Adipose tissue (tissue), 3 donors: ENCODE data around the gene CTBP2. TPM values are rescaled to one million over a fixed set of nuclear protein-coding genes. Genes with fewer than 3 reads are reported as not detected.
"Not testable (repeated sequence)": the region's sequence is repeated elsewhere in the genome, so short reads cannot be mapped to it uniquely, and the experiment has no call there.

ENCODE experiments used
- H3K27ac ChIP-seq: one replicate; pipeline ENCODE4 v1.5.1; 2013; ENCODE audit warnings: low read depth, low read length
- WGBS, 3 donors: extraction: QIAGEN DNeasy Blood & Tissue Kit; methylation state at CpG; one replicate each; pipeline ENCODE4 v1.1.7; 2013; 5-methylcytosine and 5-hydroxymethylcytosine counted together
- polyA plus RNA-seq, 3 donors: library from polyadenylated mRNA; stranded (reverse); fragments of 200-250 nt; gene quantifications; one replicate each; pipeline ENCODE4 v1.2.3, GENCODE V29; 2013
- donor health status: healthy with polysubstance abuse.
- donor health status: Bipolar disorder and iron deficiency.
- donor health status: healthy.

The CTBP2 gene
- polyA plus RNA-seq, 3 donors, result 18.9 to 29.8 (median 29.5) TPM

DNA sequence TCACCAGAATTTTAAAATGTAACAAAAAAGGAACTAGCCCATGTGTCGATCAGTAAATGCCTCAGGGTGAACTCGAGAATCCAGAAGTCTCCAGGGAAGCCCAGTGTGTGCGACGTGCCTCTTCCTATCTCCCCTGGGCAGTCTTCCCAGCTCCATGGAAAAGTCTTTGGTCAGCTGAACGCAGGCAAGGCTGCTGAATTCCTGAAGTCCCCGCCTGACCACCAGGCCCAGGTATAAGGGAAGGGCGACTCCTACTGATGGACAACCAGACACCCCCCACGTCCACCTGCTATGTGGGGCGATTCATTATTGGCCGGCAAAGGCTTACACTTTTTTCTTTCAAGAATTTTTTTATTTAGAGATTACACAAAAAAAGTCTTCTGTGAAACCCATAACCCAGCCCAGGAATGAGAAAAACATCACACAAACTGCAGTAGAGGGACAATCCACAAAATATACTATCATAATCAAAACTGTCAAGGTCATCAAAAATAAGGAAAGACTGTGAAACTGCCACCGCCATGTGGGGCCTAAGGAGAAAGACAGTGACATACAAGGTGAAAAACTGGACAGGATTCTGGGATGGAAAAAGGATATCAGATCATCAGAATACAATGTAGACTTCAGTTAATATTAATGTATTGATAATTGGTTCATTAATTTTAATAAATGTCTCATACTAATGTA is 93.5 kb downstream of the CTBP2 start:
- H3K27ac ChIP-seq, result no peak overlapping the region
- 54 to 75% (median 75%) methylated on average over 11 of the region's 11 CpGs for WGBS, 3 donors

DNA sequence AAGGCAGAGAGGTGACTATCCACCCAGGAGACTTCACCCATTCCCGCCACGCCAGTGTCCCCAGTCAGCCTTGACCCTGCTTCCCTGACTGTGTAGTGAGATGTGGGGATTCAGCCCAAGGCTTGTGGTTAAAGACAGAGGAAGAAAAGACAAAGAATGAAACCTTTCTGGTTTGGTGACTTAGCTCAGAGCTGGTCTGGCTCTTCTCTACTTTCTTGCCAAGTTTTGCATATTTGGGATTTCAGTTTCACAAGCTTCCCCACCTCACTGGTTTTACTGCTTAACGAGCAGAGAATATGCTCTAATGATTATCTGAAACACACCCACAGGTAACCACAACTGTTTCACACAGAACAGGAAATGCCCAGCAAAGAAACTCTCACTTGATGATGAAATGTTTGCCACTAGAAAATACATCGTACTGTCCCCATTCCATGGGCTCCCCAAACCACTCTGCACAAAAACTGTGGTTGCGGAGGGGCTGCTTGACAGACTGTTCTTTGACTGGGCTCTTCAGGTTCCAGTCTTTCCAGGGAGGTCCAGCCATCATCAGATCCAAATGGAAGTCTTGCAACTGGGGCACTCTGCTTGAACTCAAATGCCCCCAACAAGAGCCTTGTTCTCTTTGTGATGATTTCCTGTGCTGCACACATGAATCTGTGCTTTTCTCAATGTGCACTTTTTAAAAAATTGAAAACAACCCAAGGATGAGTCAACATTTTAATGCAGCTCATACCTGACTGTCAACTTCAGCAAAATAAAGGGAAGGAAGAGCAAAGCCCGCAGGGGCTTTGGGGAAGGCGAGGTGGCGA is 95.5 kb downstream of the CTBP2 start:
- no peak overlapping the region for H3K27ac ChIP-seq
- 33 to 52% (median 37%) methylated on average over 8 of the region's 8 CpGs for WGBS, 3 donors

- WGBS, 3 donors, result 81 to 90% (median 89%) methylated on average over 23 of the region's 23 CpGs
Measured at GRCh38 chr10:125063256-125063925, 97.0 kb downstream of the CTBP2 start.

DNA sequence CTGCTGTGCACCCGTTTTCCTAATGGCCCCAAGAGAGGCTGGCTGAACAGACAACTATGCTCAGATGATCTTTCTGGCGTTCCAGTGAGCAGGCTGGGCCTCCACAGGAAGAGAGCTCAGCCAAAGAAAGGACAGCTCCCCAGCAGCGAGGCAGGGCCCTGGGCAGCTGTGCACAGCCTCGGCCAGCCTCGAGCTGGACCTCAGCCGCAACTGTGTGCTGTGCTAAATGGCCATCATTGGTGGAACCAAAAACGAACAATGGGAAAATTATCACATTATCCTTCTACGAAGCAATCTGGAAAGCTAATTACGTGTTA is 97.5 kb downstream of the CTBP2 start:
- no peak overlapping the region for H3K27ac ChIP-seq
- 55 to 77% (median 70%) methylated on average over 9 of the region's 9 CpGs for WGBS, 3 donors

More at GRCh38 chr10:125063256-125063925, 97.0 kb downstream of the CTBP2 start:
- no peak overlapping the region for H3K27ac ChIP-seq

GRCh38 chr10:125062227-125062913 is 98.0 kb downstream of the CTBP2 start:
- 84 to 91% (median 84%) methylated on average over 18 of the region's 18 CpGs for WGBS, 3 donors
- no peak overlapping the region for H3K27ac ChIP-seq

- WGBS, 3 donors, result 51 to 70% (median 60%) methylated on average over 21 of the region's 21 CpGs
- H3K27ac ChIP-seq, result no peak overlapping the region
Measured at GRCh38 chr10:125061557-125062226, 98.7 kb downstream of the CTBP2 start.

DNA sequence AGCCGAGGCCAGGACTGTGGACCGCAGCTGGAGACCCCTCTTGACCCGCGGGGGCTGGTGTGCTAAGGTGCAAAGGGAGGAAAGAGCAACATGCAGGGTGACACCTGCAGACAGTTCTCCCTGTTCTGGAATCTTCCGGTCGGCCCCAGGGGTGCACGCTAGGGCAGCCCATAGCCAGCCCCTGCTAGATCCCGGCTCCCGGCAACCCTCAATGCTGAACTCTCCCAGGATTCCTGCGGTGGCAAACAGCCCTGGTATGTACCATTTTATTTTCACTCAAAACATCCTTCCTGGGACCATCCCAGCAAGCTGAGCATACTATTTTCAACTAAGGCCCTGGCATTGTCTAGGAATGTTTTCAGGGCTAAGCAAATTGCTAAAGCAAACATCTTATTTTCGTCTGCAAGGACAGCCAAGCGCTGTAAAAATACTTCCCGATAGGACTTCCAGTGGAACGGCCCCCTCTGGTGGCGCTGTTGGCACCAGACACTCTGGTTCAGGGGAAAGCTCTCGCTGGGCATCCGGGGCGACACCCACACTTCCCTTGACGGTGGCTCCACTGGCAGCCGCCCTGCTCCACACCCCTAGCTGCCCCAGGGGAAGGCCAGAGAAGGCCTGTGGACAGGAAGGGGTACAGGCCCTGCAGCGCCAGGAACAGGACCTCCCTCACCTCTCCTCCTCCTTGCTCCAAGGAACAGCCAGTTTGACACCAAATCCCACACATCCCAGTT is 99.4 kb downstream of the CTBP2 start:
- WGBS, 3 donors, result 19 to 29% (median 27%) methylated on average over 21 of the region's 21 CpGs
- H3K27ac ChIP-seq, result no peak overlapping the region

DNA sequence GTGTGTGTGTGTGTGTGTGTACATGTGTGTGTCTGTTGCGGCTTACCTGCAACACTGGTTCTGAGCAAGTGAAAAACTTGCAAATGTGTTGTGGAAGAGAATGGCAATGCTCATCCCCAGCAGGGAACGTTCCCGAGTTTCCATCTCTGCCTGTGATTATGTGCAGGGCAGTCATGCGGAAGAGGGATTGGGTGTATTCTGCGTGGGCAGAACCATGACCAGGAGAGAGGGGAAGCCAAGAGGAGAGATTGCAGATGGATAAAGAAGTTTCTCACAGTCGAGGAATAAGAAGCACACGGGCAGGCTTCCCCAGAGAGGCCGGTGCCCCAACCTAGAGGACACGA is 99.9 kb downstream of the CTBP2 start:
- 40 to 52% (median 45%) methylated on average over 9 of the region's 9 CpGs for WGBS, 3 donors
- no peak overlapping the region for H3K27ac ChIP-seq

- 36 to 62% (median 56%) methylated on average over 10 of the region's 10 CpGs for WGBS, 3 donors
- H3K27ac ChIP-seq, result no peak overlapping the region
Measured at GRCh38 chr10:125060026-125060425, 100.3 kb downstream of the CTBP2 start.

- WGBS, 3 donors, result 85 to 99% (median 97%) methylated on average over 8 of the region's 8 CpGs
- not testable (repeated sequence) for H3K27ac ChIP-seq
Measured at GRCh38 chr10:125059348-125059747, 101.0 kb downstream of the CTBP2 start.

GRCh38 chr10:125057158-125058001 is 103.0 kb downstream of the CTBP2 start:
- 16 to 48% (median 21%) methylated on average over 20 of the region's 20 CpGs for WGBS, 3 donors
- peak overlapping the region; percentile 61 for H3K27ac ChIP-seq

DNA sequence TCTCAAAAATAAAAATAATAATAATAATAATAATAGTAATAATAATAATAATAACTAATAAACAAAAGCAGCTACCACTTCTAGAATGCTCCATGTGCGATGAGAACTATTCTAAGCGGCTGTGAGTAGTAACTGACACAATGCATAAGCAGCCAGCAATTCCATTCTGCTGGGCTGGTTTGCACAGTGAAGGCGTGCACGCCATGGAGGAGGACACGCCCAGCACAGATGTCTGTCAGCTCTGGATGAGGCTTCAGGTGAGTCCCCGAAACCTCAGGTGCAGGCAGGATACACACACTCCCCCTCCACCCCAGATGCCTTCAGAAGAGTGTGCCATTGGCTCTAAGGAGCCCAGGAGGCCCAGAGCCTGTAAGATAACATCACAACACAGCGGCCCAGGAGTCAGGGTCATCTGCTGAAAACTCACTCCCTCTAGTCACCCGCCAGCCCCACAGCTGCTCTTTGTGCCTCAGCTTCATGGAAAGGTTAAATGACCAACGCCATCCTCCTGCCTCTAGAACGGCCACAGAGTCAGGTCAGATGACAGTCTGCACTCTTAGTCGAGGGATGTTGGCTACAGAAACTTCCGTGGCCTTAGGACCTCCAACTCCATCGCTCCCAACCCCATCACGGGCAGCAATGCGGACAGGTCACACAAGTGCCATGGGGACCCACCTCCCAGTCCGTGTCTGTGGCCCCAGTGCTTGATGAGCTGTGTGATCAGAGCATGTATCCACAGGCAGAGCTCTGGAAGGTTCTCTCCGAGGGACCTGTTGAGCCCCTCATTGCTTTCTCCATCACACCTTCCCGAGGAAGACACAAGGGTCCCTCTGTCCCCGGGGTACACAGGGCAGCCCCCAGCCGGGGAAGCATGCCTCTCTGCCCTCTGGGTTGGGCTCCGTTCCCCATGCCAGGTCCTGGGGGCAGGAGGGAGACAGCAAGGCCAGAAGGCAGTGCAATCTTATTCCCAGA is 103.9 kb downstream of the CTBP2 start:
- peak overlapping the region; percentile 61 for H3K27ac ChIP-seq
- 74 to 76% (median 75%) methylated on average over 21 of the region's 21 CpGs for WGBS, 3 donors

- WGBS, 3 donors, result 68 to 70% (median 69%) methylated on average over 5 of the region's 5 CpGs
- H3K27ac ChIP-seq, result no peak overlapping the region
Measured at GRCh38 chr10:125055446-125055845, 104.9 kb downstream of the CTBP2 start.

DNA sequence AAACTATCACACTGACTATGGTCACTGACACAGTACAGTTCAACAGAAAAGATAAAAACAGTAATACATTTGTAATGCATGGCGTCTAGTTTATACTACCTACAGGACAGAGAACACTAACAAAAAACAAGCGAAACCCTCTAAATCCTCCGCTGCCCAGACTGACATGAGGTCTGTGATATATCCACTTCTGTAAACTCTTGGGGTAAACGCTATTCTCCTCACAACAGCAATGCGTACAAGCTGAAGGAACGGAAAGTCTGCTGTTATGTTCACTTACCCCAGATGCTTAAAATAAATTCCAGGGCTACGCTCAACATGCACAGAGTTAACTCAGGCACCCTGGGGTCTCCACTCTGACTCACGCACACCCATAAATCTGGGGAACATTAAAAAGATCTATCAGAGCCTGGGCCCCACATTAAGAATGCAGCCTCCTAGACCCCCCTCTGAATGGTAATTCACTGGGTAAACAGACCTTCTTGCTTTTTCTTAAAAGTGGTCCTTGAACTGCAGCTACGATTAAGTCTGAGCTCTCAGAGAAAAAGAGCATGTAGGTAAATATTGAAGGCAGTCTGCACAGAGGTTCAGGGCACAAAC is 105.6 kb downstream of the CTBP2 start:
- 87 to 96% (median 94%) methylated on average over 9 of the region's 9 CpGs for WGBS, 3 donors
- no peak overlapping the region for H3K27ac ChIP-seq

GRCh38 chr10:125054216-125054615 is 106.1 kb downstream of the CTBP2 start:
- no peak overlapping the region for H3K27ac ChIP-seq
- 80 to 94% (median 90%) methylated on average over 3 of the region's 3 CpGs for WGBS, 3 donors

DNA sequence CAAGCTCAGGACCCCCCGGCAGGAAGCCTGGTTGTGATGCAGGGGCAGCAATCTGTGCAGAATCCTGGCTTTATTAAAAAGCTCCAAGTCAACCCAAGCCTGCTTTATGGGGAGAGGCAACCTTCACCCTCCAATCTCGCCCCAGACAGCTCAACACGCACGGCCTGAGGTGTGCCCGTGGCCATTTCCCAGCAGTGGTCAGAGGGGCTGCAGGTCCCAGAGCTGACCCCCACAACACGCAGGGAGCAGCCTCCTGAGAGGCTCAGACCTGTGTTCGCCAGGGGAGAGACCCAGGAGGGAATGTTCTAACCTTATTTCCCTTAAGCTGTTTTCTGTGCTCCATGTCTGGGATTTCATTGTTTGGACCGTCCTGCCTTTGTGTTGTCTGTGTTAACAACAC is 108.2 kb downstream of the CTBP2 start:
- WGBS, 3 donors, result 92 to 95% (median 94%) methylated on average over 8 of the region's 8 CpGs
- H3K27ac ChIP-seq, result no peak overlapping the region
